Mammary epithelial cell (primary cell): ENCODE results near the gene SNTG2.

Experiments used
- CTCF ChIP-seq, 2 donors: IDR thresholded peaks in 1 of 2; conservative IDR thresholded peaks in 1 of 2; 2 replicates each; pipeline ENCODE4 v1.5.1; 2011 to 2012; ENCODE audit warnings: inconsistent platforms in 2 of 2, low read length in 2 of 2, mild to moderate bottlenecking in 2 of 2, control low read depth in 1 of 2, low read depth in 1 of 2; ENCODE audit not compliant: insufficient read depth in 1 of 2; ENCODE audit errors: extremely low read depth in 1 of 2
- EZH2 ChIP-seq: IDR thresholded peaks from 2 replicates; pipeline ENCODE4 v1.6.1; 2012; ENCODE audit warnings: low read length, inconsistent platforms, borderline replicate concordance

- no peak for TF ChIP-seq CTCF (conservative IDR thresholded peaks at IDR 0.05 in 1 of 2, IDR thresholded peaks at IDR 0.05 in 1 of 2; ENCODE audit: extremely low read depth in 1 of 2, insufficient read depth in 1 of 2, low read depth in 1 of 2, low read length in 2 of 2)
- TF ChIP-seq EZH2 = no peak
Measured at GRCh38 chr2:1415501-1415900, 464.9 kb downstream of the SNTG2 start.
